ENCODE data around the gene FAM124B.
"Not testable (repeated sequence)": the region's sequence is repeated elsewhere in the genome, so short reads cannot be mapped to it uniquely, and the experiment has no call there.

FAM124B gene

DNA sequence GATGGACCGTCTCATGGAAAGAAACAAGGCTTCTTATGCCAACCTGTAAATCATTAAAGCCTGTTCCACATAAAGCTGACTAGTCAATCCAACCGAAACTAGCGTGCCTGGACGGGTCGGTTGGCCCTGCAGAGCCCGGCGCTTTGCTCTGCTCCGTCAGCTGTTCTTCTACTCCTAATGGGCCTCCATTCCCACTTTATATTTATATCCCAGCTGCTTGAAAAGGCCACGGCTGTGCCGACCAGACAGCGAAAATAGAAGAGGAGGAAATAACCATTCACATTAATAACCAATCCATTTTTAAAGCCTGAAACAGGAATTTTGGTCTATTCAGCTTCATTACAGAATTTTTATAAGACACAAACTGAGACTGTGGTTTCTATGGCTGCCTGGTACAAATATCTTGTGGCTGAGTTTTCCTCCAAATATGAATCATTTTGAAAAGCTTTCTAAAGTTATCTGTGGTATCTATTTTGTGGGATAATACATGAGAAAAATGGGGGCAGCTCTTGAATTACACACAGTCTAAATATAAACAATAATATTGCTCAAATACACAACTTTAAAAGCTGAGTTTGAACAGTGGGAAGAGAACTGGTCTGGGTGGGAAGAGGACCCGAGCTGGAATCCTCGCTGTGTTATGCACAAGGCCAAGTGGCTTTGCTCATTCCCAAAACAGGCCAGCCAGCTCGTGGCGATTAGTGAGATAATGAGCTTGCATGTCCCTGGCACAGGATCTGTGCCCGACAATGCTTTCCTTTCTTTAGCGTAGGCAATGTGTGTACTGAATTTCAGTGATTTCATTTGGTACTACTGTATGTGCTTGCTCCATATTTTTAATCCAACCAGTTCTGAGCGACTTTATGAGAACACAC lies 10.5 kb upstream of the FAM124B start:
- DNase-seq, result no peak

DNA sequence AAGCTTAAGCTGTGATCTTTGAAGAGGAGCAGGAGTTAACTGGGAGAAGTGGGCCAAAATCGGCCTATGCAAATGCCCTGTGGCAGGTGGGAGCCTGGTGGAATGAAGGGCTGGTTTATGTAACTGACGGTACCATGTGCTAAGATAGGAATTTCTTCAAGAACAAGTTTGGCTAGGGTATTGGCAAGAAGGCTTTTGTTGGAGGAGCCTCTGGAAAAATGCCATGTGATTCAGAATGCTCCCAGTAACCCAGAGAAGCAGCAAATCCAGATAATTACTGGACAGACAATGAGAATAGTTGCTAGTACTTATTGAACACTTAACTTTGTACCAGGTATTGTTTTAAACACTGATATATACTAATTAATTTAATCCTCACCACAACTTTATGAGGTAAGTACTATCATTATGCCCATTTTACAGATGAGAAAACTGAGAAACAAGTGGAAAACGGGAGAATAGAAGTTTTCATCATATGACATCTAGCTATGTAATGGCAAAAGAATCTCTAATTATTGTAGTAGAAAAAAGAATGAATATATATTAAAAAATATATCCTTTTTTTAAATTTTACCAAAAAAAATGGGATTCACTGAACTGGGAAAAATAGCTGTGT lies 9.1 kb upstream of the FAM124B start:
- no peak for DNase-seq

DNA sequence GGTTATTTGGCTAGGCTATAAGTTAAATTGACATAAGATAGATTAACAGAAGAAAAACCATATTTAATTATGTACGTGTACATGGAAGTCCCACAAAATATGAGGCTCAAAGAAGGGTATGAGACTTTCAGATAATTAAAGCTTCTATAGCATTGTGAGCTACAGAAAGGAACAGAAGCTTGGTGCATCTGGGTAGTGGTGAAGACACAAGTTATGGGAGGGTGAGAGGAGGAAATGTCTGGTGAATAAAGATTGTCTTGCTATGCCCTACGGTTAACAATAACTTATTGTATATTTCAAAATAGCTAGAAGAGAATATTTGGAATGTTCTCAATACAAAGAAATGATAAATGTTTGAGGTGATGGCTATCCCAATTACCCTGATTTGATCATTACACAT lies 6.8 kb upstream of the FAM124B start:
- no peak for DNase-seq

DNA sequence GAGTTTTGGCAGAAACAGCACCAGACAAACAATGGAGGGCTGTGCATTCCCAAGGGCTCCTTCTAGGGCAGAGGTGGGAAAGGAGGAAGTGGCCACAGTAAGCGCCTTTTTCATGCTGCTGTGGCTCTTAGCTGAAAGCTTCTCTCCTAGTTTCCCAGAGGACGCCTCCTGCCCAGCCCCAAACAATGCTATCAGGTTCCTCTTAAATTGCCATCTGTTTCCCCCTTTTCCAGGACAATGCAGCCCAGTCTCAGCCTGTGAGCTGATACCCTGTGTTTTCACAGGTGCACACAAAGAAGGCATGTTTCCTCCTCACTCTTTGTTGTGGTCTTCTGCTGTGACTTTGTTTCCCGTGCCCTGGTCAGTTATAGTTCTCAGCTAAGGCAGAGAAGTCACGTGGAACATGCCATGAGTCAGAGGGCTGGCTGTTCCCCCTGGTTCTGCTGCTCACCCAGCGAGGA lies 5.4 kb upstream of the FAM124B start:
- DNase-seq, result no peak

DNA sequence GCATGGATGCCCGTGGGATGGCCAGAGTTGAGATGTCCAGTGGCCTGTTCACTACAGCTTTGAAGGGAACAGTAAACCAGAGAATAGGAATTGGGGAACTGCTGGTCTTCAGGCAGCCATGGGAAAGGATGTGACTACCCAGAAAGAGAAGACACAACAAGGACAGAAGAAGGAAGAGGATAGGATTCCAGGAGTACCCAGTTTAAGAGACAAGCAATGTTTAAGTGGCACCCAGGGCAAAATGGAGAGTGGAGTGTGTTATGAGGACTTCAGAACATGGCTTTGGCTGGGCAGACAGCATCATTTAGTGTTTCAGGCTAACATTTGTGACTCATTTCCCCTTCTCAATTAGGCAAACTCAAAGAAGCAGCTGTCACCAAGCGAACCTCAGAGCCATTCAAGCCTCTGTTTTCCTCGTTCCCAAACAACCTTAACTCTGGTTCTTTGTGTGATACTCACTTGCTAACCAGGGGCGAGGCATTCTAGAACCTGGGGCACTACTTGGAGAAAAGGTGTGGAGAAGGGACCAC lies 4.0 kb upstream of the FAM124B start:
- no peak for DNase-seq

DNA sequence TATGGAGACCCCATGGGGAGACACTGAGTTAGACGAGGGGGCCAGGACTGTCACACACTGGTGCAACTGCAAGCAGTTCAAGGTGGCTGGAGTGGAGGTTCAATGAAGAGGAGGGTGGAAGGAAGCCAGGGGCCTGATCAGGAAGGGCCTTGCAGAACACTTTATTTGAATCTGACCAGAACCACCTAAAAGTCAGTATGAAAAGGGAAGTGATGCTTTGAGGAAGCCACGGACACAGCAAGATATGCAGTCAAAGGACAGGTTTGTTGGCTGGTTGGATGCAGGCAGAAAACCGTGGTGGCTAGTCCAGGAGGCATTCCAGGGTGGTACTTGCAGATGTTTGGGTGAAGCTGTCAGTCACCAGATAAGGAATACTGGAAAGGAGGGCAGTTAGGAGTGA lies 3.5 kb upstream of the FAM124B start:
- no peak for DNase-seq

DNA sequence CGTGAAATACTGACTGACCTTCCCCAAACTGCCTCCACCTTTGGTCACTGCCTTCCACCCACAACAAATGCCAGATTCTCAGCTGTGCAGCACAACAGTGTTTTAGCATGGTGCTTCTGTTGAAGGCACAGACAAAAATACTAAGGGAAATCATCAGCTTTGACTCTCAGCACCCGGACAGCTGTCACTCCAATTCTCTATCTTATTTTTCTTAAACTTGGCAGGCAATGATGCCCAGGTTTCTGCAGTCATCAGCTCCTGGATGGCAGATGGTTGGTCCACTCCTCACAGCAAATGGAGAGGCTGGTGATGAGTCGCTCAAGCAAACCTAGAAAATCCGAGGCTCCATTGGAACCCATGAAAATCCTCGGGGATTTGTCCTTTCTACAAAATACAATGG lies 2.9 kb upstream of the FAM124B start:
- no peak for DNase-seq

DNA sequence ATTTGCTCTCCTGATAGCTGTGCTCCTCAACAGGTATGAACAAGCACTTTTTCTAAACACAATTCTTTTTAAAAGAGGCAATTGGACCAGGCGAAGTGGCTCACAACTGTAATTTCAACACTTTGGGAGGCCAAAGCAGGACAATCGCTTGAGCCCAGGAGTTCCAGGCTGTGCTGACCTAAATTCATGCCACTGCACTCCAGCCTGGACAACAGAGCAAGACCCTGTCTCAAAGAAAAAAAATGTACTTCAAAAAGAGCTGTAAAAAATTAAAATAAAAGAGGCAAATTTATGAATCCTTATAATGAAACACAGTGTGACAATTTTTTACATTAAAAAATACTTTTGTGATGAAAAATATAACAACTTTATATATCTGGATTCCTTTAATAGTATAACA lies 1.8 kb upstream of the FAM124B start:
- no peak for DNase-seq

DNA sequence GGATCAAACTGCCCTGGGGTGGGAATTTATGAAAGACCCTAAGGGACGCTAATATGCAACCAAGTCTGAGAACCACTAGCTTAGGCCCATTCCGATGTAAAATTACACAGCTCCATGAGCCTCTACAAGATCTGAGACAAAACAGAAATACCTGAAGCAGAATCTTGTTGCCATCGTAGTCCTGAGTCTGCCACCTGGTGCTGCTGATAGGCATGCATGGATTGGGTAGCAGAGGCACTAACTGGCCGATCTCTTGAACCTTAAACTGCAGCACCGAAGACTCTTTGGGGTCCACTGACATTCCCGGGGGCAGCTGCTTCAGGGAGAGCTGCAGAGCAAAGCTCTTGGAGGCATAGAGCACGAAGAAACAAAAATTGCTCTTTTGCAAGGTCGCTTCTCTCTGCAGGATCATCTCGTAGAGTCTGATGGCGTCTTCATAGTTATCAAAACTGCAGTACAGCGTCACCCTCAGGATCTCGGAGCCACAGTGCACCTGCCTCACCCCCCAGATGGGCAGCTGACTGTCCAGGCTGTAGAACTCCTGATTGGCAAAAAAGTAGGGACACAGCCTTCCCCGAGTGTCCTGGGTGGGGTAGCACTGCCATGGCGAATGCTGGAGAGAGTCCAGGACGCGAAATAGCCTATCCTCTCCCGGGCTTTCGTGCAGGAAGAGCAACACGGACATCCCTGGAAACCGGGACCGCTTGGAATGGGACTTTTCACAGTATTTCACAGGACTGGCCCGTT lies 848 bp downstream of the FAM124B start:
- no peak for DNase-seq

DNA sequence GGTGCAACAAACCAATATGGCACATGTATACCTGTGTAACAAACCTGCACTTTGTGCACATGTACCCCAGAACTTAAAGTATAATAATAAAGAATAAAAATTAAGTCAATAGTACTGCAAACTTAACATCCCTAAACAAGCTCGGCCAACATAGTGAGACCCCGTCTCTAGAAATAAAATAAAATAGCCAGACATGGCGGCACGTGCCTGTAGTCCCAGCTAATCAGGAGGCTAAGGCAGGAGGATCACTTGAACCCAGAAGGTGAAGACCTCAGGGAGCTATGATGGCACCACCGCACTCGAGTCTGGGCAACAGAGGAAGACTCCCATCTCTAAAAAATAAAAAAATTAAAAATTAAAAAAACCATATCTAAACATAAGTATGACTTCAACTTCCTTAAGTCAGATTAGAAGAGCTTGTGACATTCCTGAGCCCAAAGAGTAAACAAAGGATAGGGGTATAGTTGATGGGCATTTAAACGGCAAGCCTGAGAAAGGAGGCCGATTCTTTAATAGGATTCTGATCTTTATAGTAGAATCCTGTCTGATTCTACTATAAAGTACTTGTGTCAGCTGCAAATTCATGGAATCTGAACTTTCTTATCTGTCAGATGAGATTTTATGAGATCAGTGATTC lies 1.6 kb downstream of the FAM124B start:
- no peak for DNase-seq

DNA sequence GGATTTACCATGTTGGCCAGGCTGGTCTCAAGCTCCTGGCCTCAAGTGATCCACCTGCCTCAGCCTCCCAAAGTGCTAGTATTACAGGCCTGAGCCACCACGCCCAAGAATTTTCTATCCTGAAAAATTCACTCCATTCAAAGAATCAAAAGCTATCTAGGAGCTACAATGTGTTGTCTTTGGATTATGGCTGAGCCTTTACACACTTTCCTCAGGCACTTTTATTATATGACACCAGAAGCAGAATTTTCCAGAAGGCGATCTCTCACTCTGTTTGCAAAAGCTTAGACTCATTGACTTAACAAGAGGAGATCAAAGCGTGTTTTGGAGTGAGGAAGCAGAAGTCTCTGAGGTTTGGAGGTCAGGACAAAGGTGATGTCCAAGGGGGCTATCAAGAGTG lies 3.6 kb downstream of the FAM124B start:
- no peak for DNase-seq

DNA sequence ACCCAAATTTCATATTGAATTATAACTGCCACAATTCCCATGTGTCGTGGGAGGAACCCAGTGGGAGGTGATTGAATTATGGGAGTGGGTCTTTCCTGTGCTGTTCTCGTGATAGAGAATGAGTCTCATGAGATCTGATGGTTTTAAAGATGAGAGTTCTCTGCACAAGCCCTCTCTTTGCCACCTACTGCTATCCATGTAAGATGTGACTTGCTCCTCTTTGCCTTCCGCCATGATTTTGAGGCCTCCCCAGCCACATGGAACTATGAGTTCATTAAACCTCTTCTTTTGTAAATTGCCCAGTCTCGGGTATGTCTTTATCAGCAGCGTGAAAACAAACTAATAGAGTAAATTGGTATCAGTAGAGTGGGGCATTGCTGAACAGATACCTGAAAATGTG lies 4.8 kb downstream of the FAM124B start:
- not testable (repeated sequence) for DNase-seq

DNA sequence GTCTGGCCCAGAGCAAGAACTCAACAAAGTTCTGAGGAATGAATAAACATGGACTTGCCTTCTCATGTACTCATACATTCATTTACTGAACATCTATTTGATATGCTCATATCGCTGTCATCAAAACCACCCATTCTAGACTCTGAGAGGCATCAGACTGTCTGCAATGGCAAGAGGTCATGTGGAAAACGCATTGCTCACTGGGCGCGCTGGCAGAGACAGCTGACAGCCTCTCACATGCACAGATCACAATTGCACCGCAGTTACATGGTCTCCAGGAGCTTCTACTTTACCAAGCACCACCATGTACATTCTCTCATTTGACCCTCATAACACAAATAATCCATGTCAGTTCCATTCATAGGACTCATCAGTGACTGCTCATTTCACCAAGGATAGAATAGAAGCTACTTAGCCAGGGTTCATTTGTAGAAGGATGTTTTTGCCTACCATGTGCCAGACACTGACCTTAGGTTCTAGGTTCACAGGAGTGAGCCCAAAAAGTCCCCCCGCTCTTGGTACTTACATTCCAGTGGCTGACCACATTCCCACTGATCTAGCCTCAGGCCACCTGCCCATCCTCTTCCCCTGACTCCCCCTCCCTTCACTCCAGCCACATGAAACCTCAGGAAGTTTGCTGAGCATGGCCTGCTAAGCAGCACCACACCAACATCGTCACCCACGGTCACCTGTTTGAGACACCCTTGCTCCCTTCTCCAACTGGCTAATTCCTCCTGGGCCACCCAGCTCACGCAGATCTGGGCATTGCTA lies 6.1 kb downstream of the FAM124B start:
- DNase-seq, result no peak

DNA sequence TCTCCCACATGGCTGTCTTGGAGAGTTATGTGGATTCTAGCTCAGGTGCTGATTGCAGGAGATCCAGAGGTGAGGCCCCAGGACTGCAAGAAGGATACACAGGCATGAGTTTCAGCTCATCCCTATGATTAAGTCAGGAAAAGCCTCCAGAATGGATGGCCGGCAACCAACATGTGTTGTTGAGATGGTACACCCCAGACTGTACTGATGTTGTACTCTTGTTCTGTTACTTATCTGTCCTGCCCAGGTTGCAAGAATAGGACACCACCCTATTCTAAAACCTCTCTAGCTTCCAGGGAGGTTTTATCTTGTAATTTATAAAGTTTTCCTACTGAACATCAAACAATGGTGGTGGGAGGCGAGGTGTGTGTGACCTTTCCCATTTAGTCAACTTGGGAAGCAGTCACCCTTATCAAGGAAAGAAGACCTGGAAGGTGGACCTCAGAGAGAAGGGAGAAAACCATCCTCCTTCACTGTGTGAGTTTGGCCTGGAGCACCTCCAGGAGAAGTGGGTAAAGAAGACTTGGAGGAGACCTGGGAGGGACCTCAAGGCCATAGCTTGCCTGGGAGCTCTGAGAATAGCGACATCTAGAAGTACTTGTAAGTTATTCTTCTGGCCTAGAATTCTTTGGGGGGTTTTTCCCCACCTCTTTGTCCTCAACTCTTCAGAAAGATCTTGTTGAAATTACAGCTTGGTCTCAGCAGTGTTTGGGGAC lies 8.6 kb downstream of the FAM124B start:
- DNase-seq, result no peak

DNA sequence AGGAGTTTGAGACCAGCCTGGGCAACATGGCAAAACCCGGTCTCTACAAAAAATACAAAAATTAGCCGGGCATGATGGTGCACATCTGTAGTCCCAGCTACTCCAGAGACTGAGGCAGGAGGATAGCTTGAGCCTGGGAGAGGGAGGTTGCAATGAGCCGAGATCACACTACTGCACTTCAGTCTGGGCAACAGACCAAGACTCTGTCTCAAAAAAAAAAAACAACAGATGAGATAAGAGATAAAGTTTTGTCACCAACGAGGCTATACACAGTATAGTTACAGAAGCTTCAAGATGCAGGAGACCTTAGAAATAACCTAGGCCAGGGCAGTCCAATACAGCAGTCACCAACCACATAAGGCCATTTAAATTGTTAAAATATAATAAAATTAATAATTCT lies 9.4 kb downstream of the FAM124B start:
- DNase-seq, result no peak

DNA sequence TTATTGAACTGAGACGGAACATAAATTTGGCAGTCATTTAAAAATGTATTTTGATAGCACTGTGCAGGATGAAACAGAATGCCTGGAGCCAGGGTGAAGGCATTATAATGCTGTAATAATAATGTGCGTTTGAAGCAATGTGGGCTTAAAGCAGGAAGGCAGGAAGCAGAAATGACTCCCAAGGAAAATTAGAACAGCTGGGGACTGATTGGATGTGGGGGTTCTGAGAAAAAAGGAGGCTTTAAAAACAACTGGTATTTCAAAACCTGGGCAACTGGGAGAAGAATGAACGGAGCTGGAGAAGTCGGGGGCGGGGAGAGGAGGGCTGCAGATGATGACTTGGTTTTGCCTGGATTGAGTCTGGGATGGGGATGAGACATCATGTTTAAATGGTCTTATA lies 12.6 kb downstream of the FAM124B start:
- DNase-seq, result no peak

DNA sequence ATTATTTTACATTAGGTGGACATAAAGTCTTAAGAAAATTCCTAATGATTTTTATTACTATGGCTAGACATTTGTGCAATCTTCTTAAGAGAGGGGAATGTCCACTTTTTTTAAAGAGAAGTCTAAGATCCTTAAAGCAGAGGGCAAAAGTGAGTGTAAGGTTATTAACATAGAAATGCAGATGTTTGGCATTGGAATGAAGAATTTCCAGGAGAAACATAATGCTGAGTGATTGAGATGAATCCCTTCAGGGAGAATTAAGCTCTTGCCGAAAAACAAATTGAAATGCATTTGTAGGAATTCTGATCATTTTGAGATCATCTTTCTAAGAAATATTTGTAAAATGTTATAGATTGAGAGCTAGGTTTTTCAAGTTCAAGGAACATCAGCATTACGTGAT lies 15.0 kb downstream of the FAM124B start:
- DNase-seq, result no peak

DNA sequence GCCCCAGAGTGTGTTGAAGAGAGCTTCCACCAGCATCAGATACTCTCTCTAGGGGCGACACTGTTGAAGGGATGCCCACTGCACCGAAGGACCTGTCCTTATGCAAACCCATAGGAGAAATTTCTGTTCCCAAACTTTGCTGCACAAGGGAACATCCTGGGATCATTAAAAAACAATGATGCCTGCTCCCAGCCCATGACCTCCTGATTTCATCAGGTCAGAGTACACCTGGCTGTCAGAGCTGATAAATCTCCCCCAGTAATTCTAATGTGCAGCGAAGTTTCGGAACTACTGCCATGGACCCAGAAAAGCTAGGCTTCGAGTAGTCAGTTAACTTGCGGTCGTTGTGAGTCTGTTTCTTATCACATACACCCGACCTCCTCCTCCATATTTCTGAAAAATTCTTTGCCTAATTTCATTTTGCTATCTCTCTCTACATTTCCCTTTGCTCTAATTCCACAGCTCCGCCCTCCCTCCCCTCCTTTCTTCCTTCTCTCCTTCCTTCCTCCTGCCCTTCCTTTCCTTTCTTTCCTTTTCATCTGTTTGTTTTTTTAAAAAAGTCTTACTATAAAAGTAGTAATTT lies 18.8 kb downstream of the FAM124B start:
- no peak for DNase-seq

DNA sequence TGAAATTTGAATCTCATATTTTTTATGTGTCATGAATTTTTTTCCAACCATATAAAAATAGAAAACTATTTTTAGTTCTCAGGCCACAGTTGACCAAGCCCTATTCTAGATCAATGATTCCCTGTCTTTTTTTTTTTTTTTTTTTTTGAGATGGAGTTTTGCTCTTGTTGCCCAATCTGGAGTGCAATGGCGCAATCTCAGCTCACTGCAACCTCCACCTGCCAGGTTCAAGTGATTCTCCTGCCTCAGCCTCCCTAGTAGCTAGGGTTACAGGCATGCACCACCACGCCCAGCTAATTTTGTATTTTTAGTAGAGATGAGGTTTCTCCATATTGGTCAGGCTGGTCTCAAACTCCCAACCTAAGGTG lies 19.6 kb downstream of the FAM124B start:
- not testable (repeated sequence) for DNase-seq

DNA sequence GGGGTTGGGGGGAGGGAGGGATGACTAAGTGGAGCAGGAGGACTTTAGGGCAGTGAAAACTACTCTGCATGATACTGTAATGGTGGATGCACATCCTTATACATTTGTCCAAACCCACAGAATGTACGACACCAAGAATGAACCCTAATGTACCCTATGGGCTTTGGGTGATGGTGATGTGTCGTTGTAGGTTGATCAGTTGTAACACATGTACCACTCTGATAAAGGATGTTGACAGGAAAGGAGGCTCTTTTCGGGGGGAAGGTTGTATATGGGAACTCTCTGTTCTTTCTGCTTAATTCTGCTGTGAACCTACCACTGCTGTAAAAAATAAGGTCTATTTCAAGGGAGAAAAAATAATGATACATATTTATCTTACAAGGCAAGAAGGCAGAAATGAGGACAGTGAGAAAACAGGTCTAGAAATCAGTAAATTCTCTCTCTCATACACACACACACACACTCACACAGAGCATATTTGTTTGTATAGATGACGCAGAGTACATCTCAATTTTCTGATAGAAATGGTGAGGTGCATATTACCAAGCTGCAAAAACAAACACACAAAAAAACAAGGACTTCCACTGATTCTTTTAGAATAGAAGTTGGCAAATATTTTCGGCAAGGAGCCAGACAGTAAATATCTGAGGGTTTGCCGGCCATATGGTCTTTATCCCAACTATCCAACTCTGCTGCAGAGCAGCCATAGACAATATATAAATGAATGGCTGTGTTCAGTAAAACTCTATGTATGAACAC lies 20.2 kb downstream of the FAM124B start:
- DNase-seq, result no peak

Measured in NCI-H2081 (cell line).